Frontal cortex (tissue), 1 donor: ENCODE data around the gene SLITRK3. TPM values are rescaled to one million over a fixed set of nuclear protein-coding genes. Genes with fewer than 3 reads are reported as not detected.

ENCODE experiments used
- total RNA-seq: library from RNA; depleted of rRNA; stranded (reverse); fragments of >200 nt; gene quantifications from one replicate; pipeline ENCODE4 v1.2.3, GENCODE V29; 2014

The SLITRK3 gene
- total RNA-seq, 1 donor from 2014 or later: 11.0 TPM

Other genes starting within 250 kb of the SLITRK3 start
- not detected for gene SI, start 117.9 kb downstream of the SLITRK3 start, total RNA-seq